Epidermal melanocyte (primary cell): ENCODE results near the gene SLC2A14.
"Not testable (repeated sequence)": the region's sequence is repeated elsewhere in the genome, so short reads cannot be mapped to it uniquely, and the experiment has no call there.

ENCODE experiments used
- DNase-seq: peaks from one replicate; pipeline ENCODE4 v3.0.0; 2011; ENCODE audit warnings: low spot score; ENCODE audit not compliant: insufficient read length

The SLC2A14 gene

GRCh38 chr12:7834701-7835100 is 38.0 kb downstream of the SLC2A14 start:
- no peak for DNase-seq

- no peak for DNase-seq
Measured at GRCh38 chr12:7833831-7834230, 38.9 kb downstream of the SLC2A14 start.

GRCh38 chr12:7833201-7833600 is 39.5 kb downstream of the SLC2A14 start:
- not testable (repeated sequence) for DNase-seq

GRCh38 chr12:7832059-7832696 is 40.5 kb downstream of the SLC2A14 start:
- peak; percentile 42 for DNase-seq

GRCh38 chr12:7829737-7830136 is 43.0 kb downstream of the SLC2A14 start:
- DNase-seq: not testable (repeated sequence)

- DNase-seq: not testable (repeated sequence)
Measured at GRCh38 chr12:7825754-7826153, 47.0 kb downstream of the SLC2A14 start.

- DNase-seq: peak; percentile 71
Measured at GRCh38 chr12:7806863-7807487, 65.7 kb downstream of the SLC2A14 start.

- not testable (repeated sequence) for DNase-seq
Measured at GRCh38 chr12:7806319-7806718, 66.4 kb downstream of the SLC2A14 start.

- DNase-seq: no peak
Measured at GRCh38 chr12:7801460-7801859, 71.3 kb downstream of the SLC2A14 start.

- DNase-seq: not testable (repeated sequence)
Measured at GRCh38 chr12:7798750-7799308, 73.9 kb downstream of the SLC2A14 start.

- DNase-seq: no peak
Measured at GRCh38 chr12:7797698-7798398, 74.9 kb downstream of the SLC2A14 start.

- not testable (repeated sequence) for DNase-seq
Measured at GRCh38 chr12:7797269-7797668, 75.4 kb downstream of the SLC2A14 start.

GRCh38 chr12:7793211-7793610 is 79.5 kb downstream of the SLC2A14 start:
- DNase-seq: no peak

GRCh38 chr12:7788884-7789528 is 83.7 kb downstream of the SLC2A14 start, which contains the start of gene NANOG:
NANOG (plus strand) TSS chr12:7789402; CDS start chr12:7789615, 213 bp downstream.
- DNase-seq: not testable (repeated sequence)

- DNase-seq: no peak
Measured at GRCh38 chr12:7788294-7788660, 84.4 kb downstream of the SLC2A14 start.

- DNase-seq: no peak
Measured at GRCh38 chr12:7787574-7788293, 85.0 kb downstream of the SLC2A14 start.

- no peak for DNase-seq
Measured at GRCh38 chr12:7784701-7785100, 88.0 kb downstream of the SLC2A14 start.

GRCh38 chr12:7783433-7783832 is 89.3 kb downstream of the SLC2A14 start:
- DNase-seq: not testable (repeated sequence)

GRCh38 chr12:7782055-7782454 is 90.7 kb downstream of the SLC2A14 start:
- no peak for DNase-seq

- DNase-seq: no peak
Measured at GRCh38 chr12:7781274-7781673, 91.4 kb downstream of the SLC2A14 start.

- no peak for DNase-seq
Measured at GRCh38 chr12:7769999-7770398, 102.7 kb downstream of the SLC2A14 start.
